ENCODE measurements around the gene SEMA3D. TPM values are rescaled to one million over a fixed set of nuclear protein-coding genes. Genes with fewer than 3 reads are reported as not detected.

SEMA3D gene
- polyA plus RNA-seq, 3 donors from 2014 or later = not detected

DNA sequence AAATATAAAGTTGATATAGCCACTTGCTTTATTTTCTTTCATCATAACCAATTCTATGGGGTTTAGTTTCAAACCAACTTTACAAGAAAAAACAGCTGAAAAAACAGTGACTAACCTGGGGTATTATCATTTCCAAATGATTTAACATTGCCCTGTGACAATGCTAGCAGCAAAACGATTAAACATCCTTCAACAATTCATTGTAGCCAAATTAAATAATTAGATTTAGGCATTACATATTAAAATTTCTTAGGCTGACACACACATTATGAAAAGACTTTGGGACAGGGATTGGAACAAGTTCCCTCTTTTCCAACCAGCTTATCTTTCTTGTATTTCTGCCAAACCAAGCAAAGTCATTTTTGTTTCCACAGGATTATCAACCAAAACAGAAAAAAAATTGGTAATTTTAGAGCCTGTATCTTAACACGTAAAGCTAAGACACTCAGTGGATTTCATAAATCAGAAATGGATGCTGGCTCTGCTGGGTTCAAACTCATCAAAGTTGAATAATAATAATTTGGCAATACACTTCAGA is 84.0 kb downstream of the SEMA3D start:
- no peaks in the 10 kb centered on the region for H3K27me3 Mint-ChIP-seq (ENCODE audit: low read depth in 3 of 3)
- no peaks in the 10 kb centered on the region for H3K4me1 Mint-ChIP-seq
- no peak overlapping the region for H3K4me3 Mint-ChIP-seq
- H3K36me3 Mint-ChIP-seq = no peaks in the 10 kb centered on the region
- peaks cover 4 to 68% (median 18%) of the 10 kb centered on the region in 6 donors for H3K9me3 Mint-ChIP-seq
- H3K27ac Mint-ChIP-seq = no peak overlapping the region
- DNase-seq = no peak

GRCh38 chr7:85101347-85101746 is 85.5 kb downstream of the SEMA3D start:
- H3K4me1 Mint-ChIP-seq = no peaks in the 10 kb centered on the region

DNA sequence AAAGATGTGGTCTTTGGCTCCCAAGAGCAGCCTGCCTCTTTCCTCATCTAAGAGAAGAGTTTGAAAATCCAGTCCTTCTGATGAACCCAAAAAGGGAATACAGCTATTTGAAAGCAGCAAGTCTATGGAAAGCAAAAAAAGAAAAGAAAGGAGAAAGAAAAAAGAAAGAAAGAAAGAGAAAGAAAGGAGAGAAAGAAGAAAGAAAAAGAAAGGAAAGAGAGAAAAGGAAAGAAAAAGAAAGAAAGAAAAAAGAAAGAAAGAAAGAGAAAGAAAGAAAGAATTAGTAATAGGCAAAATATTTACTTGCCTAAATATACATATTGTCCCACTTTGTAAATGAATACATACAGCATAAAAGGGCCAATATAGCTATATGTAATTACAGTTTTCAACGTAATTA is 89.0 kb downstream of the SEMA3D start:
- Mint-ChIP-seq H3K9me3 (peaks cover 1 to 56% (median 12%) of the 10 kb centered on the region in 6 donors), H3K4me3 (no peak overlapping the region), H3K27ac (no peak overlapping the region), H3K4me1 (no peaks in the 10 kb centered on the region), H3K27me3 (ENCODE audit: low read depth in 3 of 3) (peaks cover 0 to 1% (median 0%) of the 10 kb centered on the region in 3 donors), H3K36me3 (no peaks in the 10 kb centered on the region)
- no peak for DNase-seq

More at GRCh38 chr7:85101347-85101746, 85.5 kb downstream of the SEMA3D start:
- Mint-ChIP-seq H3K36me3 (no peaks in the 10 kb centered on the region), H3K9me3 (peaks cover 0 to 59% (median 17%) of the 10 kb centered on the region in 6 donors), H3K4me3 (no peak overlapping the region), H3K27me3 (ENCODE audit: low read depth in 3 of 3) (no peaks in the 10 kb centered on the region), H3K27ac (no peak overlapping the region)
- DNase-seq = no peak

DNA sequence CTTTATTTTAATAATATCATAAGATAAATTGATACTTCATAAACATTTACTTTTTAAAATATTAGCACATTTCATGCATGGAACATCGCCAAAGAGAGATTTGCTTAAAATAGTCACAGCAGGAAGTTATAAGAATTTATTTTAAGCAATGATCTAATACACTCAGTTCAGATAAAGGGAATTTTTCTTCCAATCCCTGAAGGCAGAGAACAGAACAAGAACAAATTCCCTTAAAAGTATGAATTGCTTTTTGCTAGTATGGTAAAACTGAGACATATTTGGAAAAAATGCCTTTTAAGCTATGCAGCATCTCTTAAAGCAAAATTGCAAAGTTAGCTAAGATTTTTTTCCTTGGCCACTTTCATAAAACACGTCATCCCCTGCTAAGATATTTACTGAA is 91.0 kb downstream of the SEMA3D start:
- H3K27me3 Mint-ChIP-seq (ENCODE audit: low read depth in 3 of 3) = peaks cover 0 to 1% (median 0%) of the 10 kb centered on the region in 3 donors
- peaks cover 4 to 43% (median 14%) of the 10 kb centered on the region in 6 donors for H3K9me3 Mint-ChIP-seq
- DNase-seq = no peak
- no peaks in the 10 kb centered on the region for H3K4me1 Mint-ChIP-seq
- no peak overlapping the region for H3K4me3 Mint-ChIP-seq
- H3K36me3 Mint-ChIP-seq = no peaks in the 10 kb centered on the region
- H3K27ac Mint-ChIP-seq = no peak overlapping the region

- no peaks in the 10 kb centered on the region for H3K36me3 Mint-ChIP-seq
- H3K9me3 Mint-ChIP-seq = peaks cover 4 to 41% (median 14%) of the 10 kb centered on the region in 6 donors
- DNase-seq = no peak
- peaks cover 0 to 1% (median 0%) of the 10 kb centered on the region in 3 donors for H3K27me3 Mint-ChIP-seq (ENCODE audit: low read depth in 3 of 3)
- H3K4me1 Mint-ChIP-seq = no peaks in the 10 kb centered on the region
- no peak overlapping the region for H3K27ac Mint-ChIP-seq
- no peak overlapping the region for H3K4me3 Mint-ChIP-seq
Observed at GRCh38 chr7:85095366-85095765, 91.5 kb downstream of the SEMA3D start.

DNA sequence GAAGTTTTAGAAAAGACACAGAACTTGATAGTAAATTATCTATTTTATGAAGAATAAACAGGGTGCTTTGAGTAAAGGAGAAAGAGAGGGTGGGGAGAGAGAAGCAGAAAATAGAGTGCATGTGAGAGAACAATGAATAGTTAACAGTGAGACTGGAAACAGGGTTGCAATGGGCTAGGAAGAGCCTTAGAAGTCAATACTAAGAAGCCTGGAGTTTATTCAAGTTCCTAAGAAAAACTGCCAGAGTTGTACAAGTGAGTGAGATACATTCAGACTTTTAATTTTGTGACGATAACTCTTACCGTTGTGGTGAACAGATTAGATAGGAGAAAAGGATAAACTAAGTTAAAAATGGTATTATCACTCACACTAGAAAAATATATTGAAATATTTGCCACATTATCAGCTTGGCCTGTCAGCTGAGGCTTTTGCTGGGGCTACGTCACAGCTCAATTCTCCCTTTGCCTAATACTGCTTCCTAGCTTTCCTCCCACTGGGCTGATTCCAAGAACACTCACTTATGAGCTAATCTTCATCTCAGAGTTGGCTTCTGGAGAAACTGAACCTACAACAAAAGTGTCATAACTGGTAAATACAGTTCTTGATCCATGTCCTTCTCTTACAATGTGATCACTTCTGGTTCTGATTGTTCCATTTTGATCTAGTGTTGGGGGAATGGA is 92.7 kb downstream of the SEMA3D start:
- DNase-seq = no peak
- H3K27ac Mint-ChIP-seq = no peak overlapping the region
- peaks cover 1 to 2% (median 2%) of the 10 kb centered on the region in 3 donors for H3K27me3 Mint-ChIP-seq (ENCODE audit: low read depth in 3 of 3)
- H3K4me1 Mint-ChIP-seq = no peaks in the 10 kb centered on the region
- H3K36me3 Mint-ChIP-seq = no peaks in the 10 kb centered on the region
- peaks cover 4 to 39% (median 14%) of the 10 kb centered on the region in 6 donors for H3K9me3 Mint-ChIP-seq
- H3K4me3 Mint-ChIP-seq = no peak overlapping the region

DNA sequence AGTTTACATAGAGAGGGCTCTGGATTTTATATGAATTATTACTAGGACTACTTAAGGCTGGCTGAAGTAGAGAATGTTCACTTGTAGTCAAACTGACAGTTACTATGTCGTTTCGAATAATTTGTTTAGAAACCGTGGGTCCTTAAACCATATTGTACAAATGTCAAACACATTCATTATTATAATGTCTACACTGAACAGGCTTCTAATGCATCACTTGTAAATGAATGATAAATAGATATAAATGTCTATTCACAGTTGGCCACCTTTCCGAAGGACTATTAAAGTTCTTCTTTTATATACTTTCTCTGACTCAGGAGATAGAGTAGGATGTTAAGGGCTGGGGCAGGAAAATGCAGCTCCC is 95.3 kb downstream of the SEMA3D start:
- Mint-ChIP-seq H3K9me3 (peaks cover 3 to 35% (median 16%) of the 10 kb centered on the region in 6 donors), H3K4me1 (no peaks in the 10 kb centered on the region), H3K4me3 (no peak overlapping the region), H3K27me3 (ENCODE audit: low read depth in 3 of 3) (peaks cover 1 to 3% (median 2%) of the 10 kb centered on the region in 3 donors), H3K27ac (no peak overlapping the region), H3K36me3 (no peaks in the 10 kb centered on the region)
- DNase-seq = no peak

DNA sequence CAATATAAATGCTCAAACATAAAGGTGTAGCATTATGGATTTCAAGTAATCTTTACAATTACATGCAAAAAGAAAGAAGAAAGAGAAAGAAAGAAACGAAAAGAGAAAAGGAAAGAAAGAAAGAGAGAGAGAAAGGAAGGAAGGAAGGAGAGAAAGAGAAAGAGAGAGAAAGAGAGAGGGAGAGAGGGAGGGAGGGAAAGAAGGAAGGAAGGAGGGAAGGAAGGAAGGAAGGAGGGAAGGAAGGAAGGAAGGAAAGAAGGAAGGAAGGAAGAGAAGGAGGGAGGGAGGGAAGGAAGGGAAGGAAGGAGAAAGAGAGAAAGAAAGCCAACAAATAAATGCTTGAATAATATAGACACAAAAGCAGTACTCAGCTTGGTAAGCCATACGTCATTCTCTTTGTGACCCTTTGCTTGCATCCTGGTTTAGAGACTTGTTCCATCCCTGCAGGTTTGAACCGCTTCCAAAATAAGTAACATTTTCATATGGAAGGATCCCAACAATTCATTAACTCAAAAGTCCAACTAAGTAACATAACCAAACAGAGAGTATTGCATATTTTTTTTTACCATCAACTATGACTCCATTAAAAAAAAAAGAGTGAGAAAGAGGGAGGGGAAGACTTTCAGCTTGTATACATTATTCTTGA is 95.8 kb downstream of the SEMA3D start:
- Mint-ChIP-seq H3K4me3 (no peak overlapping the region), H3K9me3 (peaks cover 3 to 38% (median 16%) of the 10 kb centered on the region in 6 donors), H3K4me1 (no peaks in the 10 kb centered on the region), H3K27me3 (ENCODE audit: low read depth in 3 of 3) (peaks cover 1 to 3% (median 2%) of the 10 kb centered on the region in 3 donors), H3K36me3 (no peaks in the 10 kb centered on the region), H3K27ac (no peak overlapping the region)
- no peak for DNase-seq

- Mint-ChIP-seq H3K27ac (no peak overlapping the region), H3K9me3 (peaks cover 3 to 43% (median 16%) of the 10 kb centered on the region in 6 donors), H3K36me3 (no peaks in the 10 kb centered on the region), H3K4me3 (no peak overlapping the region), H3K27me3 (ENCODE audit: low read depth in 3 of 3) (peaks cover 1 to 3% (median 2%) of the 10 kb centered on the region in 3 donors), H3K4me1 (no peaks in the 10 kb centered on the region)
- DNase-seq = no peak
Observed at GRCh38 chr7:85090143-85090542, 96.7 kb downstream of the SEMA3D start.

- Mint-ChIP-seq H3K9me3 (peaks cover 5 to 34% (median 11%) of the 10 kb centered on the region in 6 donors), H3K4me1 (no peaks in the 10 kb centered on the region)
Observed at GRCh38 chr7:85081846-85082245, 105.0 kb downstream of the SEMA3D start.

GRCh38 chr7:85081392-85081791 is 105.5 kb downstream of the SEMA3D start:
- peaks cover 5 to 30% (median 10%) of the 10 kb centered on the region in 6 donors for H3K9me3 Mint-ChIP-seq

More at GRCh38 chr7:85081846-85082245, 105.0 kb downstream of the SEMA3D start:
- no peak overlapping the region for H3K4me3 Mint-ChIP-seq
- H3K27ac Mint-ChIP-seq = no peak overlapping the region
- H3K36me3 Mint-ChIP-seq = no peaks in the 10 kb centered on the region
- no peaks in the 10 kb centered on the region for H3K27me3 Mint-ChIP-seq (ENCODE audit: low read depth in 3 of 3)
- DNase-seq = no peak

DNA sequence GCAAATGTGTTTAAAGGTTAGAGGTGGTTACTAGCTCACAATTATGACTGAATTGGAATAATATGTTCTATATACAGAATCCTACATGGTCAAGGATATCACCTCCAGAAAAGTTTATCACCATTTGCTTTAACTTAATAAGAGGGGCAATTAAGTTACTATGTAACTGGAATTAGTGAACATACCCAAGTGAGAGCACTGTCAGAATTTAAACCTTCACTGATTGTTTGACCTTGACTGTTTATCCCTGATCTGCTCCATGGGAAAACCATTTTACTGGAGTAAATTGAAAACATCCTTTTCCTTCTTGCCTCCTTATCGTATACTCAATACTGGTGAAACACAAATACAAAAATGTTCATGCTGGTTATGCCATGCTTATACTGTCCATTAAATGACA is 107.4 kb downstream of the SEMA3D start:
- no peaks in the 10 kb centered on the region for H3K36me3 Mint-ChIP-seq

More at GRCh38 chr7:85081392-85081791, 105.5 kb downstream of the SEMA3D start:
- H3K4me1 Mint-ChIP-seq = no peaks in the 10 kb centered on the region
- H3K36me3 Mint-ChIP-seq = no peaks in the 10 kb centered on the region
- H3K27ac Mint-ChIP-seq = no peak overlapping the region
- no peak overlapping the region for H3K4me3 Mint-ChIP-seq
- DNase-seq = no peak
- no peaks in the 10 kb centered on the region for H3K27me3 Mint-ChIP-seq (ENCODE audit: low read depth in 3 of 3)

GRCh38 chr7:85078181-85078580 is 108.7 kb downstream of the SEMA3D start:
- no peaks in the 10 kb centered on the region for H3K36me3 Mint-ChIP-seq
- H3K4me1 Mint-ChIP-seq = no peaks in the 10 kb centered on the region

More for the DNA sequence above, 107.4 kb downstream of the SEMA3D start:
- H3K27me3 Mint-ChIP-seq (ENCODE audit: low read depth in 3 of 3) = peaks cover 0 to 2% (median 0%) of the 10 kb centered on the region in 3 donors
- no peak for DNase-seq
- H3K4me3 Mint-ChIP-seq = no peak overlapping the region
- no peaks in the 10 kb centered on the region for H3K4me1 Mint-ChIP-seq
- H3K9me3 Mint-ChIP-seq = peaks cover under 1 to 34% (median 14%) of the 10 kb centered on the region in 6 donors
- no peak overlapping the region for H3K27ac Mint-ChIP-seq

DNA sequence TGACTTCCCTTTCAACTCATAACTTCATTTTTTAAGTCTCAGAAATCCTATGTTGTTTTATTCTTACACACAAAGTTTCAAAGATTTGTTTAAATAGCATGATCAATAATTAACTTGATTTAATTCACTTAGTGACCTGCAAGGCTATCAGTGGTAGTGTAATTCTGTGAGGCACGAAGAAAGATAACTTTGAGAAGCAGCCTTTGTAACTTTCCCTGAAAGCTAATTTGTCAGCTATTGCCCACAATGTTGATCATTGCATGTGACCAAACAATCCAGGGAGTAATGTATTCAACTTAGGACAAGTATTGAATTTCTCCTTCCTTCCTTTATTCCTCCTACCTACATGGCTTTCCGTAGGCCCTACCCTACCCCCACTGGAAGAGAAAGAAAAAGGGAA is 111.0 kb downstream of the SEMA3D start:
- Mint-ChIP-seq H3K36me3 (no peaks in the 10 kb centered on the region), H3K4me1 (no peaks in the 10 kb centered on the region), H3K4me3 (no peak overlapping the region), H3K27ac (no peak overlapping the region), H3K9me3 (peaks cover 0 to 33% (median 6%) of the 10 kb centered on the region in 6 donors), H3K27me3 (ENCODE audit: low read depth in 3 of 3) (peaks cover 0 to 2% (median 0%) of the 10 kb centered on the region in 3 donors)
- DNase-seq = no peak

More at GRCh38 chr7:85078181-85078580, 108.7 kb downstream of the SEMA3D start:
- Mint-ChIP-seq H3K27ac (no peak overlapping the region), H3K4me3 (no peak overlapping the region), H3K27me3 (ENCODE audit: low read depth in 3 of 3) (peaks cover 0 to 2% (median 0%) of the 10 kb centered on the region in 3 donors), H3K9me3 (peaks cover 0 to 36% (median 13%) of the 10 kb centered on the region in 6 donors)
- no peak for DNase-seq

Data from immature natural killer cell (primary cell).